NCI-H1417 treated with DMSO at 0.1 percent for 48 hours (cell line): ENCODE measurements around the gene TTC29.
"Not testable (repeated sequence)": the region's sequence is repeated elsewhere in the genome, so short reads cannot be mapped to it uniquely, and the experiment has no call there.

Experiments
- DNase-seq: peaks from one replicate; lab custom pipeline; 2025; lab: John Stamatoyannopoulos, UW

The TTC29 gene

DNA sequence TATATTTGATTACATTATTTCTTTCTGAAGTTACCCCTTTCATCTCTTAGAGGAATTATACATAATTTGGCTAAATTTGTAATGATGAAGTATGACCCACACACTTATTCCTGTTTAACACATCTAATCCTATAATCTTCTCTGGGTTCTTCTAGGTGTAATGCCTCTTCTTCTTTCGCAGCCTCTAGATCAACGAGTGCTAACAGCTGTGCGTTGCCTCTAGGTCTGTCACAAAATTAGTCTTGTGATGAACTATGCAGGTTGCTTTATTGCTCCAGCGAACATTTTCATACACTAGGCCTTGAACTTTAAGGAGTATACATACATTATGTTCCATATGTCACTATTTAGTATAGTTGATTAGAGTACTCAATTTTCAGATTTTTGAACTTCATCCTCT is 89.9 kb downstream of the TTC29 start:
- no peak for DNase-seq

GRCh38 chr4:146852360-146852759 is 93.3 kb downstream of the TTC29 start:
- DNase-seq: no peak

DNA sequence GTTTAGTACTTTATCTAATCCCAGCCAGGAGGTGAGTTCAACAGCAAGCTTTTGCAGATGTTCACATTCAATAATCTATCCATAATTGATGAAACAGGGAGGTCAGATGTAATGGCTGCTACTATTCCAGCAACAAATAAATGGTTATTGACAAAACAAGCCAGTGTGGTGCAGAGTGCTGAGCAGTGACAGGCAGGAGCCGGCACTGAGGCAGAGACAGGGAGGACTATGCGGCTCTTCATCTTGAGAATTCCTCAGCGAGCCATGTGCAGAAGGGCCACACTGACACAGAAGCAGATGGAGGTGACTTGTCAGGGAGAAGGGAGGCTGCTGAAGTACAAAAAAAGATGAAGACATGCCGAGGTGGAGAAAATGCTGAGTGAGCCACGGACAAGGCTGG is 98.3 kb downstream of the TTC29 start:
- no peak for DNase-seq

- no peak for DNase-seq
Observed at GRCh38 chr4:146846882-146847281, 98.8 kb downstream of the TTC29 start.

GRCh38 chr4:146844761-146845160 is 100.9 kb downstream of the TTC29 start:
- DNase-seq: no peak

DNA sequence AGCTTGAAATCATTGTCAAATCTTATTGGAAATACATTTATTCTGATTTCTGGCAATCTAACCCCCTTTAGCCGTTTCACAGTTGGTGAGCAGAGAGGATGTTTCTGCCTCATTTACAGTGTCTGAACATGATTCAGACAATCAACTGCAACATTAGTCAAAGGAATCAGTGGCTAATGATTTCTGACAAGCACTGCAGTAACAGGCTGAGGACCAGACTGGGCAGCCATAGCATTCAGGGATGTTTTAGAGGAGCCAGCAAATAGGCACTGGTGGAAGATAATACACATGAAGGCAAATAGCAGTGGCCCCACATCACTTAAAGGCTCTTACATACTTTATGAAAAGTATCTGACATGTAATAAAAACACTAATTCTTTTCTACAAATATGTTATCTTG is 102.8 kb downstream of the TTC29 start:
- DNase-seq: no peak

- DNase-seq: no peak
Observed at GRCh38 chr4:146840731-146841130, 104.9 kb downstream of the TTC29 start.

GRCh38 chr4:146835096-146835495 is 110.6 kb downstream of the TTC29 start:
- no peak for DNase-seq

DNA sequence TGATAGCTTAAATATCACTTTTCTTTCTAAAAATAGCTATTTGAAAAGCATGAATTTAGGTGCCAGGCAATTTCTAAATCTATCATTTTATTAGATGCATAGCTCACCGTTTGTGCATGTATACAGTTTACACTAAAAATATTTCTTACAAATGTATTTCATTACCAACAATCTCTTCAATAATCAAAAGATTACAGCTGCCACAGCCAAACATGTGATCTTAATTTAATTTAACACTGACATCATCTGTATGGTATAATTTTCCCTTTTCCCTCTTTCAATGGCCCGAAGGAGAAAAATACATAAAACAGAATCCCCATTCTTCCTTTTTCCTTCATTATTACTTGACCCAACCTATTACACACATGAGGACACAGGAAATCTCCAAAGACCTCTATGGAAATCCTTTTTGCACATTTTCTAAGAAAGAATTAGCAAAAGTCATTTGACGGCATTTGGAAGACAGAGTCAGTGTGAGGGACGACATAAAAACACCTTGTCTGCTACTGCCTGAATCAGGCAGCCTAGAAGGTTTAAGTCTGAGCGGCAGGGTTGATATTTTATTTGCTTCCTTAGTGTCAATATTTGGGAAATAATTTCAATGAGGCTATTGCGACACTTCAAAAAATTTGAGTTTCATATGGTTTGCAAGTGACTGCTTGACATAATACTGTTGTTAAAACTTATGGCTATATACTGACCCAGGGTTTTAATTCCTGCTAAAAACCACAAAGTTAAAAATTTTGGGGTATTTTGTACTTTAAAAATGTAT is 111.2 kb downstream of the TTC29 start:
- DNase-seq: no peak

GRCh38 chr4:146833530-146833929 is 112.1 kb downstream of the TTC29 start:
- no peak for DNase-seq

DNA sequence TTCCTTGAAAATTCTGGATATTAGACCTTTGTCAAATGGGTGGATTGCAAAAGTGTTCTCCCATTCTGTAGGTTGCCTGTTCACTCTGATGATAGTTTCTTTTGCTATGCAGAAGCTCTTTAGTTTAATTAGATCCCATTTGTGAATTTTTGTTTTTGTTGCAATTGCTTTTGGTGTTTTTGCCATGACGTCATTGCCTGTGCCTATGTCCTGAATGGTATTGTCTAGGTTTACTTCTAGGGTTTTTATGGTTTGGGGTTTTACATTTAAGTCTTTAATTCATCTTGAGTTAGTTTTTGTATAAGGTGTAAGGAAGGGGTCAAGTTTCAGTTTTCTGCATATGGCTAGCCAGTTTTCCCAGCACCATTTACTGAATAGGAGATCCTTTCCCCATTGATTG is 122.7 kb downstream of the TTC29 start:
- DNase-seq: not testable (repeated sequence)

GRCh38 chr4:146814750-146815149 is 130.9 kb downstream of the TTC29 start:
- DNase-seq: no peak

- no peak for DNase-seq
Observed at GRCh38 chr4:146795711-146796110, 150.0 kb downstream of the TTC29 start.

DNA sequence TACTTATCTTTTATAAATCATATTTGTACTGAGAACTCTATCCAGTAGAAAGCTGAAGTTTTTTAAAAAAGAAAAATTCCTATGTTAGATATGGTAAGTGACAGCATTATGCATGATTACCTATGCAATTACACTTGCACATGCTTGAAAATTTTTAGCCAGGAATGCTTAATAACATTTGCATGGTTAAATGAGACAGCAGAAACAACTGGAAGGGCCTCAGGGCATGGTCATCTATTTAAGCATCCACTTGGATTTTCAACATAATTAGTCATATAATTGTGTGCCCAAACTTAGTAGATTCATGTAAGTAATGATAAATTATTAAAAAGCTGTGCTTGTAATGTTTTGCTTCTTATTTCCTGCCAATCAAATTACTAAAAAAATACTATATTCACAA is 151.9 kb downstream of the TTC29 start:
- DNase-seq: no peak

DNA sequence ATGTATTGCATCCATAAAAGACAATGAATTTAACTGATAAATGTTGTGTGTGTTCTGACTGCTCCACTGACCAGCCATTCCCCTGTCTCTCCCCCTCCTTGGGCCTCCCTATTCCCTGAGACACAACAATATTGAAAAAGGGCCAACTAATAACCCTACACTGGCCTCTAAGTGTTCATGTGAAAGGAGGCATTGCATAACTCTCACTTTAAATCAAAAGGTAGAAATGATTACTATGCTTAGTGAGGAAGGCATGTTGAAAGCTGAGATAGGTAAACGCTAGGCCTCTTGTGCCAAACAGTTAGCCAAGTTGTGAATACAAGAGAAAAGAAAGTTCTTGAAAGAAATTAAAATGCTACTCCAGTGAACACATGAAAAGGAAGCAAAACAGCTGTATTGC is 154.2 kb downstream of the TTC29 start:
- DNase-seq: no peak

DNA sequence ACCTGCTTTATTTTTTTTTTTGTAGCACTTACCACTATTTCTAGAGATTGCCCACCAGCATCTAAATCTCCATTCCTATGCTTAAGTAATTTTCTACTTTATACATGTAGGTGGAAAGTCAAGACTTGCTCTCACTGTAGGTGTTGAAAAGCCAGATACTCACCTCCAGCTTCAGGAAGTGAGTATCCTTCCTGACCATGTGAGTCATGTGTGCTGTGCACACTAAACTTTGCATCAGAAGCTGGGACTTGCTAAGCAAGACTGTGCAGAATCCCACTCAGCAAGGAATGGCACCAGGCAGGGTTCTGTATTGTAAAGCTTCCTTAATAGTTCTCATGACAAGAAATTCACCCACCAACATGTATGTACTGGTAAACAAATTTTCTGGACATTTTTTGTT is 155.1 kb downstream of the TTC29 start:
- DNase-seq: no peak

DNA sequence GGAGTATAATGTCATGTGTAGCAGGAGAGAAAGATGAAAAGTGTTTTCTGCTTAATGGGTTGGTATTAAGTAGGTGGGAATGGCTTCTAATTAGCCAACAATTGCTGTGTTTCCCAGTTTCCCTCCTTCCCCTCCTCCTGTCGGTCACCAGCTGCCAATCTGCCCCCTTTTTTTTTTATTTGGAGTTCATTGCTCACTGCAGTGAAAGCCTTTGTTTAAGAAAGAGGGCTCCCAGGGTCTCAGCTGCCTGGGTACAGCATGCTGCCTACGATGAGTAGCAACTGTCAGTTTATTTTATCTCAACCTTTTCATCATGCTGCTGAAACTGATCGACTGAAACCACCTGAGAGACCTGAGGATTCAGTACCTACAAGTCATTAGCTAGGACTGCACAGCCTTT is 157.9 kb downstream of the TTC29 start:
- no peak for DNase-seq

DNA sequence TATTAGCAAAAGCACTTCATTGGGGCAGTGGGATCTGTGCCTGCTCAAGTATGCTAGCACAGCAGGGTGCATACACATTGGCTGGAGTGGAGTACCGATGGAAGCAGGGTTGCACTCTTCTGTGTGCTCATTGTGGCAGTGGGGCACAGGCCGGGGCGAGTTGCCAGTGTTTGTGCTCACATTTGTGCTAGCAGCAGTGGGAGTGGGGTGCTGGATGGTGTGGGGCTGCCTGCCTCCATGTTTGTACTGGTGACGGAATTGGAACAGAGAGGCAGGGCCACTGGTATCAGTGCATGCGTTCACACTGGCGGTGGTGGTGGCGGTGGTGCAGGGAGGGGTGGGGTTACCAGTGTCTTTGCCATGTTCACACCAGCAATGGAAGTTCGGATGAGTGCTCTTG is 169.0 kb downstream of the TTC29 start:
- DNase-seq: no peak

- no peak for DNase-seq
Observed at GRCh38 chr4:146763560-146763959, 182.1 kb downstream of the TTC29 start.

- DNase-seq: no peak
Observed at GRCh38 chr4:146762016-146762415, 183.6 kb downstream of the TTC29 start.

- DNase-seq: no peak
Observed at GRCh38 chr4:146742416-146742815, 203.2 kb downstream of the TTC29 start.

DNA sequence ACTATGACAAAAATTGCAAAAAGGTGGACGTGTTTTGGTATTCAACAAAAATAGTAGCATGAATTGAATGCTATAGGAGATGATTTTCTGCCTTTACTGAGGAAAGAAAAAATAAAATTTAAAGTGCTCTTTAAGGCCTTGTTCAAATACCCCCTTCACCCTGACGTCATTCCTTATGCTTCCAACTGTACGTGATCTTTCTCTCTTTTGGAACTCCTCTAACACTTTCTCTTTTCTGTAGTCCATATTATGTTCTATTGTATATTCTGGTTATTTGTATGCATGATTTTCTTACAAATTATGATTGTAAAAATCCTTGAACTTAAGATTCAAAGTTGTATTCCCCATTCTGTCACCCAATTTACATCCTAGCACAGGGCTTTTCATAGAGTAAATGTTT is 206.5 kb downstream of the TTC29 start:
- DNase-seq: no peak

DNA sequence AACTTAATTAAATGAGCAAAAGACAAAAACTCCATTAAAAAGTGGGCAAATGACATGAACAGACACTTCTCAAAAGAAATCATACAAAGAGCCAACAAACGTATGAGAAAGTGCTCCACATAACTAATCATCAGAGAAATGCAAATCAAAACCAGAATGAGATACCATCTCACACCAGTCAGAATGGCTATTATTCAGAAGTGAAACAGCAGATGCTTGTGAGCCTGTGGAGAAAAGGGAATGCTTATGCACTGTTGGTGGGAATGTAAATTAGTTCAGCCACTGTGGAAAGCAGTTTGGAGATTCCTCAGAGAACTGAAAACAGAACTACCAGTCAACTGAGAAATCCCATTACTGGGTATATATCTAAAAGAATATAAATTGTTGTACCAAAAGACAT is 222.1 kb downstream of the TTC29 start:
- DNase-seq: not testable (repeated sequence)

DNA sequence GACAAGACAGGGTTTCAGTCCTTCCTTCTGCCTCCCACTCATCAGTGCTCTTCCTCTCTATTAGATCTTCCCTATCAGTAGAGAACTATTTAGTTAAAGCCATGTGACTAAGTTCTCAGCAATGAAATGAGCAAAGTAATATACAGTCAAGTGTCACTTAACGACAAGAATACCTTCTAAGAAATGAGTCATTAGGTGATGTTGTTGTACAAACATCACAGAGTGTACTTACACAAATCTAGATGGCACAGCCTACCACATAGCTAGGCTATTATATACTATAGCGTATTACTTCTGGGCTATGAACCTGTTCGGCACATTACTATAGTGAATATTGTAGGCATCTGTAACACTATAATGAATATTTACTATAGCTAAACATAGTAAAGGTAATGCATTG is 235.7 kb downstream of the TTC29 start:
- DNase-seq: no peak
